Mononuclear cell (primary cell): Measurements from ENCODE around the gene CEP112. TPM values are rescaled to one million over a fixed set of nuclear protein-coding genes. Genes with fewer than 3 reads are reported as not detected.
"Not testable (repeated sequence)": the region's sequence is repeated elsewhere in the genome, so short reads cannot be mapped to it uniquely, and the experiment has no call there.

Experiments
- H3K27me3 ChIP-seq: 2 replicates; pipeline ENCODE4 v1.6.0; 2011; ENCODE audit warnings: low read length, control low read depth; ENCODE audit not compliant: insufficient read depth
- H3K4me1 ChIP-seq: 2 replicates; pipeline ENCODE4 v1.5.1; 2011; ENCODE audit warnings: mild to moderate bottlenecking, low read length, control low read depth; ENCODE audit not compliant: insufficient read depth
- H3K4me3 ChIP-seq: 2 replicates; pipeline ENCODE4 v1.5.1; 2011; ENCODE audit warnings: mild to moderate bottlenecking, low read length, moderate library complexity
- H3K9me3 ChIP-seq: 2 replicates; pipeline ENCODE4 v1.5.1; 2011; ENCODE audit warnings: low read depth, mild to moderate bottlenecking, control low read depth, low read length
- total RNA-seq: library from RNA; depleted of rRNA; stranded (reverse); fragments of >200 nt; gene quantifications from one replicate; pipeline ENCODE4 v1.2.3, GENCODE V29; 2012

CEP112 gene
- total RNA-seq, 1 donor, result 3.3 TPM

- no peaks in the 10 kb centered on the region for H3K9me3 ChIP-seq
- no peaks in the 10 kb centered on the region for H3K27me3 ChIP-seq
- H3K4me1 ChIP-seq, result no peaks in the 10 kb centered on the region
- no peak overlapping the region for H3K4me3 ChIP-seq
Measured at GRCh38 chr17:66184392-66184791, 7.5 kb downstream of the CEP112 start.

GRCh38 chr17:66183529-66183928 is 8.4 kb downstream of the CEP112 start:
- Histone ChIP-seq H3K4me1 (no peaks in the 10 kb centered on the region), H3K4me3 (no peak overlapping the region), H3K27me3 (no peaks in the 10 kb centered on the region), H3K9me3 (no peaks in the 10 kb centered on the region)

GRCh38 chr17:66178642-66179041 is 13.3 kb downstream of the CEP112 start:
- H3K9me3 ChIP-seq, result no peaks in the 10 kb centered on the region
- no peaks in the 10 kb centered on the region for H3K4me1 ChIP-seq
- H3K4me3 ChIP-seq, result no peak overlapping the region
- no peaks in the 10 kb centered on the region for H3K27me3 ChIP-seq

- no peaks in the 10 kb centered on the region for H3K9me3 ChIP-seq
- H3K4me1 ChIP-seq, result no peaks in the 10 kb centered on the region
- H3K4me3 ChIP-seq, result no peak overlapping the region
- H3K27me3 ChIP-seq, result no peaks in the 10 kb centered on the region
Measured at GRCh38 chr17:66177048-66177447, 14.9 kb downstream of the CEP112 start.

- Histone ChIP-seq H3K9me3 (no peaks in the 10 kb centered on the region), H3K4me1 (no peaks in the 10 kb centered on the region), H3K4me3 (no peak overlapping the region), H3K27me3 (no peaks in the 10 kb centered on the region)
Measured at GRCh38 chr17:66175892-66176291, 16.0 kb downstream of the CEP112 start.

GRCh38 chr17:66172691-66173223 is 19.2 kb downstream of the CEP112 start:
- Histone ChIP-seq H3K4me3 (no peak overlapping the region), H3K27me3 (no peaks in the 10 kb centered on the region), H3K4me1 (no peaks in the 10 kb centered on the region), H3K9me3 (no peaks in the 10 kb centered on the region)

- no peaks in the 10 kb centered on the region for H3K27me3 ChIP-seq
- no peaks in the 10 kb centered on the region for H3K4me1 ChIP-seq
- H3K4me3 ChIP-seq, result no peak overlapping the region
- no peaks in the 10 kb centered on the region for H3K9me3 ChIP-seq
Measured at GRCh38 chr17:66172144-66172543, 19.8 kb downstream of the CEP112 start.

- H3K27me3 ChIP-seq, result no peaks in the 10 kb centered on the region
- no peak overlapping the region for H3K4me3 ChIP-seq
Measured at GRCh38 chr17:66171692-66172091, 20.2 kb downstream of the CEP112 start.

GRCh38 chr17:66171172-66171571 is 20.8 kb downstream of the CEP112 start:
- H3K4me3 ChIP-seq, result no peak overlapping the region
- no peaks in the 10 kb centered on the region for H3K27me3 ChIP-seq
- H3K9me3 ChIP-seq, result no peaks in the 10 kb centered on the region
- no peaks in the 10 kb centered on the region for H3K4me1 ChIP-seq

More at GRCh38 chr17:66171692-66172091, 20.2 kb downstream of the CEP112 start:
- Histone ChIP-seq H3K9me3 (no peaks in the 10 kb centered on the region), H3K4me1 (no peaks in the 10 kb centered on the region)

- H3K4me3 ChIP-seq, result no peak overlapping the region
- H3K9me3 ChIP-seq, result no peaks in the 10 kb centered on the region
- no peaks in the 10 kb centered on the region for H3K4me1 ChIP-seq
- H3K27me3 ChIP-seq, result no peaks in the 10 kb centered on the region
Measured at GRCh38 chr17:66169839-66170238, 22.1 kb downstream of the CEP112 start.

GRCh38 chr17:66167189-66167815 is 24.6 kb downstream of the CEP112 start:
- Histone ChIP-seq H3K9me3 (no peaks in the 10 kb centered on the region), H3K27me3 (no peaks in the 10 kb centered on the region), H3K4me1 (no peaks in the 10 kb centered on the region), H3K4me3 (no peak overlapping the region)

GRCh38 chr17:66165537-66166123 is 26.3 kb downstream of the CEP112 start:
- no peaks in the 10 kb centered on the region for H3K4me1 ChIP-seq
- H3K4me3 ChIP-seq, result no peak overlapping the region
- no peaks in the 10 kb centered on the region for H3K9me3 ChIP-seq
- H3K27me3 ChIP-seq, result no peaks in the 10 kb centered on the region

GRCh38 chr17:66155055-66155454 is 36.9 kb downstream of the CEP112 start:
- H3K27me3 ChIP-seq, H3K4me3 ChIP-seq, H3K9me3 ChIP-seq, H3K4me1 ChIP-seq: not testable (repeated sequence)

GRCh38 chr17:66152756-66153155 is 39.2 kb downstream of the CEP112 start:
- Histone ChIP-seq H3K27me3 (no peaks in the 10 kb centered on the region), H3K4me1 (no peaks in the 10 kb centered on the region), H3K9me3 (no peaks in the 10 kb centered on the region), H3K4me3 (no peak overlapping the region)

- Histone ChIP-seq H3K27me3 (no peaks in the 10 kb centered on the region), H3K4me3 (no peak overlapping the region), H3K4me1 (no peaks in the 10 kb centered on the region), H3K9me3 (no peaks in the 10 kb centered on the region)
Measured at GRCh38 chr17:66150708-66151107, 41.2 kb downstream of the CEP112 start.

- Histone ChIP-seq H3K9me3 (no peaks in the 10 kb centered on the region), H3K4me1 (no peaks in the 10 kb centered on the region), H3K4me3 (no peak overlapping the region), H3K27me3 (no peaks in the 10 kb centered on the region)
Measured at GRCh38 chr17:66149562-66149961, 42.4 kb downstream of the CEP112 start.
